GM12875 (cell line): ENCODE results near the gene CHCHD3.

ENCODE experiments used
- H3K4me3 ChIP-seq: one replicate; pipeline ENCODE4 v1.5.1; 2011; ENCODE audit warnings: low read depth, low read length, control low read depth
- TF ChIP-seq, protein P1 (sequence below): IDR thresholded peaks from 2 replicates; pipeline ENCODE4 v1.5.1; 2011; ENCODE audit warnings: low read depth, mild to moderate bottlenecking, control low read depth, inconsistent platforms, low read length, moderate library complexity, borderline replicate concordance; ENCODE audit not compliant: insufficient read depth

The CHCHD3 gene

DNA sequence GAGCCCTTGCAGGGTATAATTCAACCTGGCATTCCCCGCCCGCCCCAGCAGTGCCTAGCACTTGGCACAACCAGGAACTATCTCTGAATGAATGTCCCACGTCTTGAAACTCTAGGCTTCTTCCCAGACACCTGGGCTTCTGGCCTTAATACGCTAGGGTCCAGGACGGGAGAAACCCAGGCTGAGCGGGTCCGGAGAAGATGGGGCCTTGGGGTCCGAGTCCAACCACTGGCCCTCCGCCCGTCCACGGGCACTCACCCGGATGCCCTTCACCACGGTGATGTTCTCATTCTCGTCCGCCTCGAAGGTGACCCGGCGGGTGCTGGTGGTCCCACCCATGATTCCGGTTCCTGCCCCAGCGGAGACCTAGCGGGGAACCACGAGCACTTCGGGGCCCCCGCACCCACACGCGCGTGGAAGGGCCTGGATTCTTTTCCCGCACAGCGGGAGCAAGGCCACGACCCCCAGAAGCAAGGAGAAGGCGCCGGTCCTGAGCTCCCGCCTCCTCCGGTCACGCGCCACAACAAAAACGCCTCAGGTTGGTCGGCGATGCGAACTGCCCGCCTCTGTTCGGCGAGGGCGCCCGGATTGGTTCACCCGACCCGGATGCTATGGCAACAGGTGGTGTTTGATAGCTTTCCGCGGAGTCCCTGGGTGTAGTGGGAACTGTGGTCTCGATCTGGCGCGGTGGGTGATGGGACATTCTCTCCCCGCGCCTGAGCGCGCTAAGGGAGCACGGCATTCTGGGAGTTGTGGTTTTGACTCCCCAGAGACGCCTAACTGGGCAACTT is at the start of gene CHCHD3:
Gene CHCHD3 (minus strand): TSS at position 492 of the 791 bp plus-strand sequence. CDS start 153 bp downstream, at position 339.
- peak within 1 kb of the TSS; percentile 95 for H3K4me3 ChIP-seq
- TF ChIP-seq, protein P1, sequence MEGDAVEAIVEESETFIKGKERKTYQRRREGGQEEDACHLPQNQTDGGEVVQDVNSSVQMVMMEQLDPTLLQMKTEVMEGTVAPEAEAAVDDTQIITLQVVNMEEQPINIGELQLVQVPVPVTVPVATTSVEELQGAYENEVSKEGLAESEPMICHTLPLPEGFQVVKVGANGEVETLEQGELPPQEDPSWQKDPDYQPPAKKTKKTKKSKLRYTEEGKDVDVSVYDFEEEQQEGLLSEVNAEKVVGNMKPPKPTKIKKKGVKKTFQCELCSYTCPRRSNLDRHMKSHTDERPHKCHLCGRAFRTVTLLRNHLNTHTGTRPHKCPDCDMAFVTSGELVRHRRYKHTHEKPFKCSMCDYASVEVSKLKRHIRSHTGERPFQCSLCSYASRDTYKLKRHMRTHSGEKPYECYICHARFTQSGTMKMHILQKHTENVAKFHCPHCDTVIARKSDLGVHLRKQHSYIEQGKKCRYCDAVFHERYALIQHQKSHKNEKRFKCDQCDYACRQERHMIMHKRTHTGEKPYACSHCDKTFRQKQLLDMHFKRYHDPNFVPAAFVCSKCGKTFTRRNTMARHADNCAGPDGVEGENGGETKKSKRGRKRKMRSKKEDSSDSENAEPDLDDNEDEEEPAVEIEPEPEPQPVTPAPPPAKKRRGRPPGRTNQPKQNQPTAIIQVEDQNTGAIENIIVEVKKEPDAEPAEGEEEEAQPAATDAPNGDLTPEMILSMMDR = no peak

DNA sequence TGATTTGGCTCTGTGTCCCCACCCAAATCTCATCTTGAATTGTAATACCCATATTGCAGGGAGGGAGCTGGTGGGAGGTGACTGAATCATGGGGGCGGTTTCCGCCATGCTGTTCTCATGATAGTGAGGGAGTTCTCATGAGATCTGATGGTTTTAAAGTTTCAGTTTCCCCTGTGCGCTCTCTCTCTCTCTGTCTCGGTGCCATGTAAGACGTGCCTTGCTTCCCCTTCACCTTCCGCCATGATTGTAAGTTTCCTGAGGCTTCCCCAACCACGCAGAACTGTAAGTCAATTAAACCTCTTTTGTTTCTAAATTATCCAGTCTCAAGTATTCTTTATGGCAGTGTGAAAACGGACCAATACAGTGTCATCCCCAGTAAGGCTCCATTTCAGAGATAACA is 48.3 kb upstream of the CHCHD3 start:
- no peak overlapping the region for H3K4me3 ChIP-seq
- TF ChIP-seq, protein P1 = no peak

DNA sequence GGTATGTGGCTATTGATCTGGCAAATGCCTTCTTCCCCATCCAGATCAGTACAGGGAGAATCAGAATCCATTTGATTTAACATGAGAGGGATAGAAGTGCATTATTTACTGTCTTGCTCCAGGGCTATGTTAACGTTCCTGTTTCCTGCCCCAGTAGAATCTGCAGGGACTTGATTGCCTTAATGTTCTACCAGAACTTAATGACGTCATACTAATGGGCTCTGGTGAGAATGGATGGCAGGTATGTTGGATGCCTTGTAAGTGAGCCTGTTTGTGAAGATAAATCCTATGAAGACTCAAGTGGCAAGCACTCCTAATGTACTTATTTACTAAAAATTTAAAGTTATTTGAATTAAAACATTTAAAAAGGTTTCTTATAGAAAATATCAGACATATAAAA is 44.5 kb upstream of the CHCHD3 start:
- TF ChIP-seq, protein P1 = no peak

DNA sequence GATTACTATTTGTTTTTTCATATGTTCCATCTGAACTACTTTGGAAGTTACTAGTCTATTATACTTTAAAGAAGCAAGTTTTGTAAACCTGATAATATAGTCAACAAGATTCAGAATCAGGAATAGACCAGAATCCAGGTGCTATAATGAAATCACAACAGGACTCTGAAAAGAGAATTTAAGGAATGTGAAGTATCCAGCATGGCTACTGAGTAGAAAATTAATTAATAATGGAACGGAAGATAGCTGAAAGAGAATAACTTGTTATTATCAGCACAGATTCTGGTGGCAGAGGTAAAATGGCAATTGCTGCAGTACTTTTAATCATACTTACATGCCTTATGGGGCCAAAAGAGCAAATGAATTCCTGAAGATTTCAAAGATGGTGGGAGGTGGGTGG is 43.1 kb upstream of the CHCHD3 start:
- TF ChIP-seq, protein P1 = no peak
- H3K4me3 ChIP-seq = no peak overlapping the region

More for the DNA sequence above, 44.5 kb upstream of the CHCHD3 start:
- no peak overlapping the region for H3K4me3 ChIP-seq

DNA sequence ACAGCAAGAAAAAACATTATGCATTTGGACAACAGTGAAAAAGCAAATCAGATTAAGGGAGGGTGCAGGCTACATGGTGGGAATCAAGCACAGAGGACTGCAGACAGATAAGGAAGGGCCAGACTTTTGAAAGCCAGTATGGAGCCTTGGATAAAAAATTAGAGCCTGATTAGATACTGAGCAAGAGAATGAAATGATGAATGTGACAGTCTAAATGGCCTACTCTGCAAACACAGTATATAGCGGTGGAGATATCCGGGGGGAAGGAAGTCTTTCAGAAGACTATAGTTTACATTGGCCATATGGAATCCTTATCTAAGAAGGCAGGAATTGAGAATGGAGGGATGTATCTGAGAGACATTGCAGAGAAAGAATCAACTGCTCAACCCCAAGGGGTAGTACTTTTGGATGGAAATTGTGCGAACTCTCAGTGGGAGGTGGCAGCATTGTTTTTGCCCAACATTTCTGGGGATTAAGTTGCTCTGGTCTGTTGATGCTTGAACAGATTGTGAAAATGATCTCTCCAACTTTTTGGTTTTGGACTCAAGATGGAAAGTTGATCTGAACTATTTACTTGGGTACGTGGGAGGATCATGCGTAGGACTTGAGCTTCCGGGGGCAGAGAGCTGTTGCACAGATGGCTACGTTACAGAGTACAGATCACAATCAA is 39.4 kb upstream of the CHCHD3 start:
- H3K4me3 ChIP-seq = no peak overlapping the region
- TF ChIP-seq, protein P1 = no peak

DNA sequence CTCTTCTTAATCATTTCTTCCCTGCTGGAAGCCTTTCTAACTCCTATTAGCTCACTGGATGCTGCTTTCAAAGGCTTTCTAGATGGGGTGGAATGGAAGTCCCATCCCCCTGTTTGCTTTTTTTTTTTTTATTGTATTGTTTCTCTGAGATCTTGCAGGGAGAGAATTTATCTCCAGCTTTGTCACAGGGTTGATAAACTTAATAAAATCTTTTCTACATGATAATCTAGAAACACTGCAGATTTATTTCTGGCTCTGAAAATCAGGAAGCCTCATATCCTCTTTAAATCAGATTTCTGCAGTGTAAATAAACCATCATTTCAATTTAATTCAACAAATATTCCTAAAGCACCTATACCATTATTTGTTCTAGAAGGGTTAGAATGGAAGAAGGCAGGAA is 37.2 kb upstream of the CHCHD3 start:
- TF ChIP-seq, protein P1 = no peak
- H3K4me3 ChIP-seq = no peak overlapping the region
